Adrenal gland (tissue), 5 donors: ENCODE data around the gene LOXHD1.

Experiments
- CTCF ChIP-seq, 6 experiments: fragments of 450-650 bp in 4 of 6; fragments of 200-600 bp in 2 of 6; sonication (generic) in 1 of 6; IDR thresholded peaks; 1 replicate in 5 of 6; 2 replicates in 1 of 6; pipeline versions ENCODE4 v1.5.1 to v1.8.0; 2016 to 2021; ENCODE audit warnings: antibody characterized with exemption in 6 of 6, mild to moderate bottlenecking in 2 of 6, moderate library complexity in 1 of 6
- POLR2A ChIP-seq, 2 donors: fragments of 450-650 bp; IDR thresholded peaks; one replicate each; pipeline ENCODE4 v1.6.1; 2017; ENCODE audit warnings: antibody characterized with exemption in 2 of 2, mild to moderate bottlenecking in 2 of 2, moderate library complexity in 1 of 2
- donor health status: DM: no; HTN: no; CAD: no.

GRCh38 chr18:46678041-46678440 is 21.0 kb upstream of the LOXHD1 start:
- no peak for TF ChIP-seq POLR2A (IDR thresholded peaks at IDR 0.05)
- no peak for TF ChIP-seq CTCF (IDR thresholded peaks at IDR 0.05)
